Endothelial cell (in vitro differentiated cells): ENCODE data around the gene HOXA7. TPM values are rescaled to one million over a fixed set of nuclear protein-coding genes. Genes with fewer than 3 reads are reported as not detected.

Experiments used
- DNase-seq: peaks from one replicate; pipeline ENCODE4 v3.0.0; 2021; ENCODE audit warnings: low spot score
- H3K27ac Mint-ChIP-seq: one replicate; pipeline ENCODE4 v1.8.0; 2021; ENCODE audit warnings: mixed read lengths, inconsistent platforms; ENCODE audit not compliant: unreplicated experiment
- H3K27me3 Mint-ChIP-seq: one replicate; pipeline ENCODE4 v1.8.0; 2021; ENCODE audit warnings: mild to moderate bottlenecking, moderate library complexity, mixed read lengths, inconsistent platforms; ENCODE audit not compliant: unreplicated experiment
- H3K36me3 Mint-ChIP-seq: one replicate; pipeline ENCODE4 v1.8.0; 2021; ENCODE audit warnings: mild to moderate bottlenecking, low read depth, mixed read lengths, inconsistent platforms; ENCODE audit not compliant: unreplicated experiment
- H3K4me1 Mint-ChIP-seq: one replicate; pipeline ENCODE4 v1.8.0; 2021; ENCODE audit warnings: mild to moderate bottlenecking, mixed read lengths, inconsistent platforms; ENCODE audit not compliant: unreplicated experiment
- H3K4me3 Mint-ChIP-seq: one replicate; pipeline ENCODE4 v1.8.0; 2021; ENCODE audit warnings: mild to moderate bottlenecking, mixed read lengths, inconsistent platforms; ENCODE audit not compliant: unreplicated experiment
- H3K9me3 Mint-ChIP-seq: one replicate; pipeline ENCODE4 v1.8.0; 2021; ENCODE audit warnings: mixed read lengths, inconsistent platforms; ENCODE audit not compliant: unreplicated experiment
- total RNA-seq: library from RNA; stranded (reverse); fragmentation: NEBNext Ultra II Directional; extraction: Animal tissue kit (Norgen Biotek cat#: 25700); gene quantifications from one replicate; pipeline ENCODE4 v1.2.1, GENCODE V29; 2021; ENCODE audit not compliant: unreplicated experiment
- TF ChIP-seq, protein P1 (sequence below): fragments of 200-600 bp; sonication (generic); IDR thresholded peaks from one replicate; pipeline ENCODE4 v1.5.0; 2021; ENCODE audit warnings: antibody characterized with exemption; ENCODE audit not compliant: unreplicated experiment

The HOXA7 gene
- total RNA-seq, 1 donor from 2014 or later: not detected

DNA sequence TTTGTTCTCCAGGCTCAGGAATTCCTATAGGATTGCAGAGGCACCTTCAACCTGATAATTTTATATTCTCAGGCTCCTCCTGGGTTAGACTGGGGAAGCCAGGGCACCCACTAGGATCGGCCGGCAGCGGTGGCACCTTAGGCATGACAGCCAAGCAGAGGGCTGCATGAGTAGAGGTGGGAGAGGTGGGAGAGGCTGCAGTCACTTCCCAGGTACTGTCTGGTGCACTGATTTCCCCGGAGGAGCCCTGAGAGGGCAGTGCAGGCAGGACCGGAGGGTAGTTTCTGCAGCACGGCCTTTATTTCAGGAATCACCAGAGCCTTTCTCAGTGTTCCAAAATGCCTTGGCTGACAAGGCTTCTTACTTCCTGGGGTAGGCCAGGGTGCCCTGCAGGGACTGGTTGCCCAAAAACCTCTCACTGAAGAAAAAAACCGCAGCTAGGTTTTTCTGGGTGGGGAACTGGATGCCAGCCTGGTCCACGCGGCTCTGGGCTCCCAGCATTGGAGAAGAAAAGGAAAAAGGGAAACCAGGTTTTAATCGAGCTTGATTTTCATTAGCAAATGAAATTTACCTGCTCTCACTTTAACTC, 47.0 kb upstream of the HOXA7 start:
- Mint-ChIP-seq H3K9me3 (no peaks in the 10 kb centered on the region), H3K4me3 (no peak overlapping the region), H3K4me1 (peaks cover 34% of the 10 kb centered on the region), H3K36me3 (no peaks in the 10 kb centered on the region), H3K27me3 (peaks cover 21% of the 10 kb centered on the region), H3K27ac (no peak overlapping the region)
- no peak for DNase-seq
- TF ChIP-seq, protein P1, sequence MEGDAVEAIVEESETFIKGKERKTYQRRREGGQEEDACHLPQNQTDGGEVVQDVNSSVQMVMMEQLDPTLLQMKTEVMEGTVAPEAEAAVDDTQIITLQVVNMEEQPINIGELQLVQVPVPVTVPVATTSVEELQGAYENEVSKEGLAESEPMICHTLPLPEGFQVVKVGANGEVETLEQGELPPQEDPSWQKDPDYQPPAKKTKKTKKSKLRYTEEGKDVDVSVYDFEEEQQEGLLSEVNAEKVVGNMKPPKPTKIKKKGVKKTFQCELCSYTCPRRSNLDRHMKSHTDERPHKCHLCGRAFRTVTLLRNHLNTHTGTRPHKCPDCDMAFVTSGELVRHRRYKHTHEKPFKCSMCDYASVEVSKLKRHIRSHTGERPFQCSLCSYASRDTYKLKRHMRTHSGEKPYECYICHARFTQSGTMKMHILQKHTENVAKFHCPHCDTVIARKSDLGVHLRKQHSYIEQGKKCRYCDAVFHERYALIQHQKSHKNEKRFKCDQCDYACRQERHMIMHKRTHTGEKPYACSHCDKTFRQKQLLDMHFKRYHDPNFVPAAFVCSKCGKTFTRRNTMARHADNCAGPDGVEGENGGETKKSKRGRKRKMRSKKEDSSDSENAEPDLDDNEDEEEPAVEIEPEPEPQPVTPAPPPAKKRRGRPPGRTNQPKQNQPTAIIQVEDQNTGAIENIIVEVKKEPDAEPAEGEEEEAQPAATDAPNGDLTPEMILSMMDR: no peak

DNA sequence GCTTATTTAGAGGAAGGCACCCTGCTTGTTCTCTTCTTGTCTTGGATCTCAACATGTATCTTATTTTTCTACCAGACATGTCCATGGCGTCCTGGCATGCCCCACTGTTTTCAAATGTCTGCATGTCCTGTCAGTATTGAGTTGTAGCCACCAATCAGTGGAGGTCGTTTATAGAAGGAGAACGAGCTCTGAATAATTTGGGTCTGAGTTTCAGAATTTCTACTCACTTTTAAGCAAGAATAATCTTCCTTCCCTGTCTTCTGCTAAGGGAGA, 46.3 kb upstream of the HOXA7 start:
- peaks cover 34% of the 10 kb centered on the region for H3K4me1 Mint-ChIP-seq
- TF ChIP-seq, protein P1: no peak
- H3K9me3 Mint-ChIP-seq: no peaks in the 10 kb centered on the region
- peaks cover 25% of the 10 kb centered on the region for H3K27me3 Mint-ChIP-seq
- no peak for DNase-seq
- no peak overlapping the region for H3K27ac Mint-ChIP-seq
- no peaks in the 10 kb centered on the region for H3K36me3 Mint-ChIP-seq
- no peak overlapping the region for H3K4me3 Mint-ChIP-seq

DNA sequence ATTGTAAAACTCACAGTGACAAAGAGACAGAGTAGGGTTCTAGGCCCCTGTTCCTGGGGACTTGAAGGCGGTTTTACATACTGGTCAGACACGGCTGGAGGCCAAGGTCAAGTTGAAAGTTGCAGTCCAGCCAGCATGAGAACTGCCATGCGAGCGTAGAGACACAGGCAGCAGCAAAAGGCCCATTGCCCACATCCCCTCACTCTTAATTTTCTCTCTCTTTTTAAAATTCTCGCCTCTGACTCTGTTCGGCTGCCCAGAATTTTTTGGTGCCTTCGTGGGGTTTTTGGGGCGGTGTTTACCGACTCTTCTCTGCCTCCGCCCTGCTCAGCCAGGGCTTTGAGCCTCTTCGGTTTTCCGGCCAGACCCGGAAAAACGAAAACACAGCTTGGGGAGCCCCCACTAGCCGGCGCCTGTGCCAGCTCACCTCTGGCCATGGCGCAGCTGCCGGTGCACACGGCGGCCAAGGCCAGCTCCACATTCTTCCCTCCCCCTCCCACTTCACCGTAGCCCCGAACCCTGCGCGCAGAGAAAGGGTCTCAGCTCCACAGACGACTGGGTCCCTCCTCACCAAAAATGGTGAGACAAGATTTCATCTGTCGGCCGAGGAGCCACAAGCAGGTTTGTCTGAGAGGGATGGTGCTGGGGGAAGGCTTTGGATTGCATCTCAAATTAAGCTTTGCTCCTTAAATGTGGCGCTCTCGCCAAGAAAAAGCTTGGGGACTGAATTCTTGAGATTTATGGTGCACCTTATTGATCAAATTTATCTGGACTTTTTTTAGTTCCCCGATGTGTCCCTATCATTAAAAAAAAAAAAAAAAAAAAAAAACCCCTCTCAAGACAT, 45.8 kb upstream of the HOXA7 start:
- H3K27ac Mint-ChIP-seq: no peak overlapping the region

DNA sequence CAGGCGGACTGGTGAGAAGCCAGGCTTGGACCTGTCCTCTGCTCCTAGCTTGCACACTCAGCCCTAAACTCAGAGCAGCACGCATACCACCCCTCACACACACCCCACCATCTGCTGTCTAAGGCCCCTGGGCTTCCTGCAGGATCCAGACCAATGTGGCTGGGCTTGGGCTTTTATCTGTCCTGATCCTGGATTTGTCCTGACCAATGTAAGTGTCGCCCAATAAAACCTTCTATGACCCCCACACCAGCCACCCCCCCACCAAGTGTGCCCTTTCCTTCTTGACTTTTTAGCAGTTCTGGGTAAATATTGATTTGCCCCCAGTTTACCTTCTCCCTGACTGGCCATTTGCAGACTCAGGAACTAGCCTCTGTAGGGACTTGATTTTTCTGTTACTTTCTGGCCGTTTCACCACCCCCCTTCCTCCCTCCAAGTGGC, 45.1 kb upstream of the HOXA7 start:
- no peaks in the 10 kb centered on the region for H3K36me3 Mint-ChIP-seq
- peaks cover 34% of the 10 kb centered on the region for H3K4me1 Mint-ChIP-seq
- H3K27ac Mint-ChIP-seq: no peak overlapping the region
- H3K27me3 Mint-ChIP-seq: peaks cover 27% of the 10 kb centered on the region
- H3K4me3 Mint-ChIP-seq: no peak overlapping the region
- DNase-seq: no peak
- H3K9me3 Mint-ChIP-seq: no peaks in the 10 kb centered on the region
- TF ChIP-seq, protein P1: no peak

More for the DNA sequence above, 45.8 kb upstream of the HOXA7 start:
- TF ChIP-seq, protein P1: no peak
- DNase-seq: no peak
- Mint-ChIP-seq H3K4me3 (no peak overlapping the region), H3K36me3 (no peaks in the 10 kb centered on the region), H3K27me3 (peaks cover 27% of the 10 kb centered on the region), H3K9me3 (no peaks in the 10 kb centered on the region), H3K4me1 (peaks cover 34% of the 10 kb centered on the region)
